Prostate gland (tissue), 2 donors: ENCODE results near the gene IL1RAPL2. TPM values are rescaled to one million over a fixed set of nuclear protein-coding genes. Genes with fewer than 3 reads are reported as not detected.

Experiments used
- DNase-seq: peaks from one replicate; pipeline ENCODE4 v3.0.0-alpha.2; 2019; ENCODE audit warnings: low spot score
- H3K27ac ChIP-seq, 2 donors: fragments of 200-600 bp; sonication (generic); 2 replicates each; pipeline ENCODE4 v1.5.1; 2017 to 2019
- H3K27me3 ChIP-seq: fragments of 200-600 bp; sonication (generic); replicated peaks from 2 replicates; pipeline ENCODE4 v1.5.1; 2019; ENCODE audit not compliant: insufficient read depth
- H3K36me3 ChIP-seq, 2 donors: fragments of 200-600 bp; sonication (generic); 1 replicate in 1 of 2; 2 replicates in 1 of 2; pipeline versions ENCODE4 v1.5.1 to v1.8.1; 2017 to 2019
- H3K4me1 ChIP-seq: fragments of 200-600 bp; sonication (generic); replicated peaks from 2 replicates; pipeline ENCODE4 v1.5.1; 2019
- H3K4me3 ChIP-seq, 2 donors: fragments of 200-600 bp; sonication (generic); 2 replicates each; pipeline ENCODE4 v1.5.1; 2017 to 2019
- H3K9me3 ChIP-seq: fragments of 200-600 bp; sonication (generic); 2 replicates; pipeline ENCODE4 v1.5.1; 2017
- POLR2A ChIP-seq: fragments of 450-650 bp; IDR thresholded peaks from one replicate; pipeline ENCODE4 v1.6.1; 2016; ENCODE audit warnings: antibody characterized with exemption, mild to moderate bottlenecking
- POLR2AphosphoS5 ChIP-seq: sonication (generic); formaldehyde crosslinking; IDR thresholded peaks from one replicate; pipeline ENCODE4 v1.6.1; 2017; ENCODE audit warnings: antibody characterized with exemption
- WGBS: methylation state at CpG from one replicate; pipeline ENCODE4 v1.1.5; 2018; 5-methylcytosine and 5-hydroxymethylcytosine counted together
- intact Hi-C: fragments of 100-400 bp; cut with DNase I; formaldehyde crosslinking; loops from one replicate; pipeline ENCODE4 v1.14.2; 2022
- total RNA-seq, 2 donors: library from RNA; depleted of rRNA; stranded (reverse); fragments of >200 nt; gene quantifications; one replicate each; pipeline ENCODE4 v1.1.0, GENCODE V29; 2016
- TF ChIP-seq, protein P1 (sequence below), 4 experiments: fragments of 200-600 bp in 2 of 4; fragments of 450-650 bp in 2 of 4; sonication (generic) in 2 of 4; IDR thresholded peaks; 1 replicate in 3 of 4; 2 replicates in 1 of 4; pipeline ENCODE4 v1.5.1; 2016 to 2019; ENCODE audit warnings: antibody characterized with exemption in 4 of 4, mild to moderate bottlenecking in 2 of 4, moderate library complexity in 2 of 4

Gene IL1RAPL2
- total RNA-seq, 2 donors from 2014 or later, result 0.51 TPM; not detected in 1

- H3K36me3 ChIP-seq, result no peaks in the 10 kb centered on the region
Observed at GRCh38 chrX:105260291-105261043, 694.5 kb downstream of the IL1RAPL2 start.

DNA sequence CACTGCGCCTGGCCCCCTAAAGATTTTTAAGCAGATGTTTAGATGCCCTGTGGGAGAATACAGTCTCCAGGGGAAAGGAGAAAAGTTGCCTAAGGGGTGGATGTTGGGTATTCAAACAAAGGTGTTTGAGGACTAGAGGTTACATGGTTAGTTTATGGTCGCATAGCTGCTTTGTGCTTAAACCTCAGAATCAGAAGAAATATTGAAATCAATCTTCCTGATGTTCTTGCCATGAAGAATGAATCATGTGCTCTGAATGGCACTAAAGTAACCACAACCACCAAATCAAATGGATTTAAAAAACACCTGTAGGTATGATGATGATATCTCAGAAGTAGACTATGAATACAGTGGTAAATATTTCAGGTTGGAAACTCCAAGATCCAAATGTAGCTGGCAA is 697.2 kb downstream of the IL1RAPL2 start:
- Histone ChIP-seq H3K9me3 (no peaks in the 10 kb centered on the region), H3K27ac (no peak overlapping the region), H3K27me3 (no peaks in the 10 kb centered on the region), H3K4me1 (no peaks in the 10 kb centered on the region), H3K36me3 (no peaks in the 10 kb centered on the region), H3K4me3 (no peak overlapping the region)
- DNase-seq, result no peak
- WGBS, result 86% methylated on average over 2 of the region's 2 CpGs
- TF ChIP-seq POLR2A (no peak), POLR2AphosphoS5 (no peak)
- TF ChIP-seq, protein P1, sequence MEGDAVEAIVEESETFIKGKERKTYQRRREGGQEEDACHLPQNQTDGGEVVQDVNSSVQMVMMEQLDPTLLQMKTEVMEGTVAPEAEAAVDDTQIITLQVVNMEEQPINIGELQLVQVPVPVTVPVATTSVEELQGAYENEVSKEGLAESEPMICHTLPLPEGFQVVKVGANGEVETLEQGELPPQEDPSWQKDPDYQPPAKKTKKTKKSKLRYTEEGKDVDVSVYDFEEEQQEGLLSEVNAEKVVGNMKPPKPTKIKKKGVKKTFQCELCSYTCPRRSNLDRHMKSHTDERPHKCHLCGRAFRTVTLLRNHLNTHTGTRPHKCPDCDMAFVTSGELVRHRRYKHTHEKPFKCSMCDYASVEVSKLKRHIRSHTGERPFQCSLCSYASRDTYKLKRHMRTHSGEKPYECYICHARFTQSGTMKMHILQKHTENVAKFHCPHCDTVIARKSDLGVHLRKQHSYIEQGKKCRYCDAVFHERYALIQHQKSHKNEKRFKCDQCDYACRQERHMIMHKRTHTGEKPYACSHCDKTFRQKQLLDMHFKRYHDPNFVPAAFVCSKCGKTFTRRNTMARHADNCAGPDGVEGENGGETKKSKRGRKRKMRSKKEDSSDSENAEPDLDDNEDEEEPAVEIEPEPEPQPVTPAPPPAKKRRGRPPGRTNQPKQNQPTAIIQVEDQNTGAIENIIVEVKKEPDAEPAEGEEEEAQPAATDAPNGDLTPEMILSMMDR (IDR thresholded peaks at IDR 0.05), result no peak
- intact Hi-C loops, result no loop called here

More at GRCh38 chrX:105260291-105261043, 694.5 kb downstream of the IL1RAPL2 start:
- WGBS, result 79% methylated on average over 7 of the region's 8 CpGs
- no peaks in the 10 kb centered on the region for H3K27me3 ChIP-seq
- no peaks in the 10 kb centered on the region for H3K4me1 ChIP-seq
- H3K27ac ChIP-seq, result no peak overlapping the region
- intact Hi-C loops, result no loop called here
- DNase-seq, result no peak
- no peaks in the 10 kb centered on the region for H3K9me3 ChIP-seq
- no peak overlapping the region for H3K4me3 ChIP-seq
- TF ChIP-seq POLR2A (no peak), POLR2AphosphoS5 (no peak)
- TF ChIP-seq, protein P1 (IDR thresholded peaks at IDR 0.05), result no peak

- 71% methylated on average over 1 of the region's 1 CpG for WGBS
- Histone ChIP-seq H3K4me3 (no peak overlapping the region), H3K27me3 (no peaks in the 10 kb centered on the region), H3K4me1 (no peaks in the 10 kb centered on the region), H3K9me3 (no peaks in the 10 kb centered on the region), H3K27ac (no peak overlapping the region), H3K36me3 (no peaks in the 10 kb centered on the region)
- no peak for TF ChIP-seq POLR2AphosphoS5
- TF ChIP-seq, protein P1 (IDR thresholded peaks at IDR 0.05), result no peak
- DNase-seq, result no peak
- intact Hi-C loops, result no loop called here
Observed at GRCh38 chrX:105263801-105264200, 697.8 kb downstream of the IL1RAPL2 start.

DNA sequence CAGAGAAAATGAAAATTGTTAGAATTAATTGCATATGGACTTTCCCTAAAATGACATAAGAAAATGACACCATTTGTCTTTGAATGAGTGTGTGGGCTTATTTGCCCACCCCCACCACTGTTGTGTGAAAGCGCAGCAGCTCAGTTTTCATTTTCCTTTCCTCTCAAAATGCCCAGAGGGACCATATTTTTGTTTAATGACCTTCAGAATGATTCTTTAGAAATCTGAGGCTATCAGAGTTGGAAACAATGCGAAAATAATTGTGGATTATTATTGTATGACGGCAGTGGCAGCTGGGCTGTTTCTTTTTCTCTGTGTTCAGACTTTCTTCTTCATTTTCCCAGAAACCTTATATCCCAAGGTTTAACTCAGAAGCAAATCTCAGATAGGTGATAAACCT is 699.1 kb downstream of the IL1RAPL2 start:
- Histone ChIP-seq H3K4me1 (no peaks in the 10 kb centered on the region), H3K4me3 (no peak overlapping the region), H3K36me3 (no peaks in the 10 kb centered on the region), H3K27me3 (no peaks in the 10 kb centered on the region), H3K9me3 (no peaks in the 10 kb centered on the region), H3K27ac (no peak overlapping the region)
- TF ChIP-seq, protein P1 (IDR thresholded peaks at IDR 0.05), result no peak
- no peak for TF ChIP-seq POLR2A
- no peak for TF ChIP-seq POLR2AphosphoS5
- 74% methylated on average over 3 of the region's 3 CpGs for WGBS
- intact Hi-C loops, result no loop called here
- no peak for DNase-seq

DNA sequence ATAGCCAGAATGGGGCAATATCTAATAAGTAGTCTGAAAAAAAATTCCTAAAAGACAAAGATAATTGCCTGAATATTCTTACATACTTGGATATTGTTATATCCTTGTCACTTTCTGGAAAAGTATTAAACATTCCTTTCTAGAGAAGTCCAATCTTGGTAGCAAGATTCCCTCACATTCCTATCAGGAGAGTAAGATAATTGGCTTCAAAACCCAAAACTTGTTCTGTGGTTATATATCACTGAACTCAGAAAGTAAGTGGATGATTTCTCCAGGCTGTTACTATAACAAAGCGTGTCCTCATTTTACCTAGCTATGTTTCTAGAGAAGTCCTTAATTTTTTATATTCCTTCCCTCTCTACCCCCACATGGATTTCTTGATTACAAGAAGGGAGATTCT is 700.5 kb downstream of the IL1RAPL2 start:
- no peak for TF ChIP-seq POLR2AphosphoS5
- TF ChIP-seq, protein P1 (IDR thresholded peaks at IDR 0.05), result no peak
- TF ChIP-seq POLR2A, result no peak
- no peak for DNase-seq
- Histone ChIP-seq H3K4me1 (no peaks in the 10 kb centered on the region), H3K27me3 (no peaks in the 10 kb centered on the region), H3K36me3 (no peaks in the 10 kb centered on the region), H3K9me3 (no peaks in the 10 kb centered on the region), H3K4me3 (no peak overlapping the region), H3K27ac (no peak overlapping the region)
- 100% methylated on average over 1 of the region's 1 CpG for WGBS
- intact Hi-C loops, result no loop called here
